22Rv1 (cell line): ENCODE measurements around the gene CMYA5.

Experiments used
- ZFX ChIP-seq: fragments of 450-650 bp; IDR thresholded peaks from 2 replicates; pipeline ENCODE4 v1.6.1; 2017; ENCODE audit warnings: antibody characterized with exemption, borderline replicate concordance
- TF ChIP-seq, protein P1 (sequence below): fragments of 450-650 bp; IDR thresholded peaks from 2 replicates; pipeline ENCODE4 v1.5.1; 2017; ENCODE audit warnings: mild to moderate bottlenecking

DNA sequence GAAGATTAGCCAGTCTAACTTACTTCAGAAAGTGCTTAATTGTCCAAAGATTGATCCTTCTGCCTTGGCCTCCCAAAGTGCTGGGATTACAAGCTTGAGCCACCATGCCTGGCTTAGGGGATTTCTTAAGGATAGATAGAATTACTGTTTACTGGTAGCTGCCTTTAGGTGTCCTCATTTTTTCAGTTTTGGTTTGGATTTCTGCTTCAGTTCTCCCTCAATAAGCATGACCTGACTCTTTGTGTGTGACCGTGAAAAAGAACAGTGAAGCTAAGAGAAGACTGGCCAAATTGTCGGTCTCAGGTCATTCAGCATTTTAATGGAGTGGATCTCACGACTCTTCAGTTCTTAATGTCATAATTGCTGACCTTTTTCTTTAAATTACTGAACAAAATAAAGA is 22.9 kb upstream of the CMYA5 start:
- TF ChIP-seq, protein P1, sequence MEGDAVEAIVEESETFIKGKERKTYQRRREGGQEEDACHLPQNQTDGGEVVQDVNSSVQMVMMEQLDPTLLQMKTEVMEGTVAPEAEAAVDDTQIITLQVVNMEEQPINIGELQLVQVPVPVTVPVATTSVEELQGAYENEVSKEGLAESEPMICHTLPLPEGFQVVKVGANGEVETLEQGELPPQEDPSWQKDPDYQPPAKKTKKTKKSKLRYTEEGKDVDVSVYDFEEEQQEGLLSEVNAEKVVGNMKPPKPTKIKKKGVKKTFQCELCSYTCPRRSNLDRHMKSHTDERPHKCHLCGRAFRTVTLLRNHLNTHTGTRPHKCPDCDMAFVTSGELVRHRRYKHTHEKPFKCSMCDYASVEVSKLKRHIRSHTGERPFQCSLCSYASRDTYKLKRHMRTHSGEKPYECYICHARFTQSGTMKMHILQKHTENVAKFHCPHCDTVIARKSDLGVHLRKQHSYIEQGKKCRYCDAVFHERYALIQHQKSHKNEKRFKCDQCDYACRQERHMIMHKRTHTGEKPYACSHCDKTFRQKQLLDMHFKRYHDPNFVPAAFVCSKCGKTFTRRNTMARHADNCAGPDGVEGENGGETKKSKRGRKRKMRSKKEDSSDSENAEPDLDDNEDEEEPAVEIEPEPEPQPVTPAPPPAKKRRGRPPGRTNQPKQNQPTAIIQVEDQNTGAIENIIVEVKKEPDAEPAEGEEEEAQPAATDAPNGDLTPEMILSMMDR: no peak
- TF ChIP-seq ZFX: no peak
